GM12878 (cell line): ENCODE measurements around the gene C11orf98. TPM values are rescaled to one million over a fixed set of nuclear protein-coding genes. Genes with fewer than 3 reads are reported as not detected.

Source experiments
- ATF7 ChIP-seq: fragments of 450-650 bp; IDR thresholded peaks from 2 replicates; pipeline ENCODE4 v1.6.1; 2016; ENCODE audit warnings: low read depth, mild to moderate bottlenecking
- BACH1 ChIP-seq: fragments of 450-650 bp; IDR thresholded peaks from 2 replicates; pipeline ENCODE4 v1.6.1; 2017; ENCODE audit warnings: mild to moderate bottlenecking, borderline replicate concordance
- BHLHE40 ChIP-seq, 2 experiments: fragments of 450-650 bp in 1 of 2; IDR thresholded peaks; 2 replicates each; pipeline ENCODE4 v1.6.1; 2011 to 2017; ENCODE audit warnings: low read depth in 2 of 2, borderline replicate concordance in 1 of 2, improper control_type of control experiment in 1 of 2, low read length in 1 of 2, mild to moderate bottlenecking in 1 of 2
- CHD4 ChIP-seq: fragments of 200-600 bp; sonication (generic); IDR thresholded peaks from 2 replicates; pipeline ENCODE4 v1.6.1; 2016; ENCODE audit warnings: mild to moderate bottlenecking
- ELK1 ChIP-seq: IDR thresholded peaks from 2 replicates; pipeline ENCODE4 v1.6.1; 2012; ENCODE audit warnings: low read depth, low read length, improper control_type of control experiment
- EP300 ChIP-seq, 2 experiments: fragments of 150-350 bp in 1 of 2; IDR thresholded peaks; 2 replicates each; pipeline ENCODE4 v1.6.1; 2011 to 2012; ENCODE audit warnings: low read depth in 2 of 2, low read length in 2 of 2, borderline replicate concordance in 1 of 2, improper control_type of control experiment in 1 of 2, inconsistent platforms in 1 of 2; ENCODE audit not compliant: control insufficient read depth in 1 of 2
- FOXM1 ChIP-seq: IDR thresholded peaks from 2 replicates; pipeline ENCODE4 v1.6.1; 2012; ENCODE audit warnings: low read depth, mild to moderate bottlenecking, inconsistent platforms, low read length, moderate library complexity
- HCFC1 ChIP-seq: fragments of 150-350 bp; IDR thresholded peaks from 2 replicates; pipeline ENCODE4 v1.6.1; 2014; ENCODE audit warnings: low read length
- HDAC2 ChIP-seq: fragments of 200-600 bp; sonication (generic); IDR thresholded peaks from 2 replicates; pipeline ENCODE4 v1.6.1; 2017
- LARP7 ChIP-seq: fragments of 450-650 bp; IDR thresholded peaks from 2 replicates; pipeline ENCODE4 v1.6.1; 2017; ENCODE audit warnings: mild to moderate bottlenecking
- MEF2B ChIP-seq: fragments of 450-650 bp; IDR thresholded peaks from 2 replicates; pipeline ENCODE4 v1.6.1; 2018; ENCODE audit warnings: mild to moderate bottlenecking, moderate library complexity; ENCODE audit not compliant: partially characterized antibody, poor library complexity, severe bottlenecking
- MTA2 ChIP-seq: fragments of 450-650 bp; IDR thresholded peaks from 2 replicates; pipeline ENCODE4 v1.6.1; 2016; ENCODE audit warnings: low read depth, mild to moderate bottlenecking, moderate library complexity
- MYC ChIP-seq: IDR thresholded peaks from 2 replicates; pipeline ENCODE4 v1.6.1; 2011; ENCODE audit warnings: mild to moderate bottlenecking, low read length, moderate library complexity, inconsistent platforms; ENCODE audit not compliant: insufficient read depth, insufficient replicate concordance, insufficient read length, severe bottlenecking
- NKRF ChIP-seq: fragments of 450-650 bp; conservative IDR thresholded peaks from 2 replicates; pipeline ENCODE4 v1.6.1; 2017; ENCODE audit warnings: mild to moderate bottlenecking, moderate library complexity
- POLR2AphosphoS5 ChIP-seq: IDR thresholded peaks from 2 replicates; pipeline ENCODE4 v1.6.1; 2011; ENCODE audit warnings: mild to moderate bottlenecking, low read length, inconsistent platforms
- POU2F2 ChIP-seq: IDR thresholded peaks from 3 replicates; pipeline ENCODE4 v1.6.1; 2011; ENCODE audit warnings: low read depth, mild to moderate bottlenecking, low read length, borderline replicate concordance
- RAD51 ChIP-seq: fragments of 450-650 bp; IDR thresholded peaks from 2 replicates; pipeline ENCODE4 v1.6.1; 2016; ENCODE audit warnings: moderate library complexity, mild to moderate bottlenecking, inconsistent platforms
- RB1 ChIP-seq: fragments of 450-650 bp; formaldehyde crosslinking; IDR thresholded peaks from 2 replicates; pipeline ENCODE4 v1.6.1; 2017; ENCODE audit warnings: mild to moderate bottlenecking, borderline replicate concordance
- SIN3A ChIP-seq: IDR thresholded peaks from 2 replicates; pipeline ENCODE4 v1.6.1; 2012; ENCODE audit warnings: low read depth, low read length, improper control_type of control experiment
- SMAD5 ChIP-seq: IDR thresholded peaks from 2 replicates; pipeline ENCODE4 v1.6.1; 2016; ENCODE audit warnings: antibody characterized with exemption, low read depth
- SMC3 ChIP-seq: IDR thresholded peaks from 2 replicates; pipeline ENCODE4 v1.6.1; 2011; ENCODE audit warnings: low read length, improper control_type of control experiment, borderline replicate concordance
- SUPT20H ChIP-seq: IDR thresholded peaks from 2 replicates; pipeline ENCODE4 v1.6.1; 2011; ENCODE audit warnings: low read depth, mild to moderate bottlenecking, low read length, moderate library complexity, borderline replicate concordance; ENCODE audit not compliant: control insufficient read depth
- USF1 ChIP-seq: IDR thresholded peaks from 2 replicates; pipeline ENCODE4 v1.6.1; 2011; ENCODE audit warnings: borderline replicate concordance, low read depth, mild to moderate bottlenecking, moderate library complexity, mixed read lengths, low read length; ENCODE audit not compliant: insufficient read depth; ENCODE audit errors: extremely low read length
- USF2 ChIP-seq: IDR thresholded peaks from 2 replicates; pipeline ENCODE4 v1.6.1; 2011; ENCODE audit warnings: low read depth, low read length, improper control_type of control experiment, borderline replicate concordance
- polyA plus RNA-seq, 11 experiments: library from polyadenylated mRNA; depleted of rRNA in 4 of 11; unstranded in 6 of 11; stranded (reverse) in 5 of 11; fragments of >200 nt; fragmentation: Nextera tagmentation in 4 of 11; fragmentation: Illumina TruSeq in 1 of 11; extraction: Ambion mirVana in 4 of 11; extraction: Trizol in 1 of 11; gene quantifications; 1 replicate in 1 of 11; 2 replicates in 10 of 11; pipeline versions ENCODE4 v1.2.1 to v1.2.3, GENCODE V29; 2011 to 2016; ENCODE audit warnings: inconsistent platforms in 2 of 11, missing spikeins in 2 of 11, low read depth in 1 of 11
- total RNA-seq, 4 experiments: library from RNA; depleted of rRNA in 3 of 4; stranded (reverse); fragments of >200 nt in 3 of 4; fragmentation: Illumina TruSeq in 1 of 4; extraction: Trizol in 1 of 4; gene quantifications; 2 replicates each; pipeline versions ENCODE4 v1.2.1 to v1.2.3, GENCODE V29; 2013 to 2021

The C11orf98 gene
- total and polyA plus RNA-seq, 10 of the 15 experiments (the other 5 are each of a cell fraction or from before 2014, with no cell fraction given), result 62.5 to 270 (median 162) TPM

GRCh38 chr11:62678770-62679696 lies 14.0 kb upstream of the C11orf98 start, which contains the start of gene UBXN1 (continued):
- TF ChIP-seq ELK1 (peak; percentile 69), EP300 (IDR thresholded peaks at IDR 0.05; ENCODE audit: borderline replicate concordance in 1 of 2, control insufficient read depth in 1 of 2, low read depth in 2 of 2, low read length in 2 of 2) (peak in 1 of 2 experiments; percentile 42; a peak in 1 of 4 replicates), USF1 (peak; percentile 98), RB1 (peak; percentile 70; the same call in 1 of the 2 replicates), MYC (no peak), BHLHE40 (IDR thresholded peaks at IDR 0.05; ENCODE audit: borderline replicate concordance in 1 of 2, low read depth in 2 of 2, low read length in 1 of 2) (peak; percentile 53 to 78; a peak in 3 of 4 replicates), BACH1 (peak; percentile 55; the same call in 1 of the 2 replicates), MEF2B (peak; percentile 89), LARP7 (peak; percentile 81), SMC3 (no peak), HDAC2 (no peak), RAD51 (peak; percentile 96), POLR2AphosphoS5 (peak; percentile 92), HCFC1 (peak; percentile 74), SMAD5 (peak; percentile 39; the same call in 1 of the 2 replicates), NKRF (peak; percentile 89; the same call in 1 of the 2 replicates), USF2 (peak; percentile 96), FOXM1 (no peak), POU2F2 (peak; percentile 75), SUPT20H (no peak), CHD4 (no peak), MTA2 (peak; percentile 32; the same call in 1 of the 2 replicates), ATF7 (peak; percentile 44; the same call in 1 of the 2 replicates), SIN3A (peak; percentile 68; the same call in 1 of the 2 replicates)
